T-helper 2 cell treated with Interferon-gamma antibody and Interleukin-4, amounts not matched to agents 100 ng/mL and 5 ng/mL, for 36 hours (primary cell): Measurements from ENCODE around the gene CES2. TPM values are rescaled to one million over a fixed set of nuclear protein-coding genes. Genes with fewer than 3 reads are reported as not detected.
"Not testable (repeated sequence)": the region's sequence is repeated elsewhere in the genome, so short reads cannot be mapped to it uniquely, and the experiment has no call there.

Experiments
- intact Hi-C: fragments of 100-400 bp; cut with micrococcal nuclease; formaldehyde crosslinking; loops from one replicate; pipeline ENCODE4 v1.15.1; 2023
- total RNA-seq: library from RNA; stranded (reverse); gene quantifications from 2 replicates; pipeline ENCODE4 v1.2.3, GENCODE V29; 2022

CES2 gene
- total RNA-seq, 1 donor from 2014 or later: 38.3 TPM

- intact Hi-C loops: not testable (repeated sequence)
Observed at GRCh38 chr16:66974156-66974931, 39.0 kb downstream of the CES2 start.

GRCh38 chr16:66974932-66975246, 39.6 kb downstream of the CES2 start:
- intact Hi-C loops: not testable (repeated sequence)

GRCh38 chr16:66975302-66975893, 40.1 kb downstream of the CES2 start:
- intact Hi-C loops: no loop called here

- intact Hi-C loops: loop anchor here (1.0 to 2.0 kb wide), 7 partner anchors 22 to 209 kb away; no protein-coding TSS in a partner anchor
Observed at GRCh38 chr16:66976746-66977145, 41.4 kb downstream of the CES2 start.

GRCh38 chr16:66977341-66978113, 42.2 kb downstream of the CES2 start:
- intact Hi-C loops: loop anchor here (1.0 to 2.0 kb wide), 7 partner anchors 23 to 208 kb away; no protein-coding TSS in a partner anchor

- intact Hi-C loops: no loop called here
Observed at GRCh38 chr16:66979011-66979717, 43.8 kb downstream of the CES2 start.

- intact Hi-C loops: no loop called here
Observed at GRCh38 chr16:66983033-66983432, 47.7 kb downstream of the CES2 start.

- intact Hi-C loops: loop anchor here (2.0 kb wide), 2 partner anchors 16 to 174 kb away; partner anchors contain the start of genes FBXL8 and TRADD
Observed at GRCh38 chr16:66984892-66985311, 49.6 kb downstream of the CES2 start.

GRCh38 chr16:66986559-66986958, 51.2 kb downstream of the CES2 start:
- intact Hi-C loops: no loop called here

- intact Hi-C loops: no loop called here
Observed at GRCh38 chr16:66988197-66988788, 53.0 kb downstream of the CES2 start, which contains the start of gene CES4A. TSS of gene CES4A (plus strand) at chr16:66988589. CDS start at chr16:66988773, 184 bp downstream.

GRCh38 chr16:66991545-66992077, 56.3 kb downstream of the CES2 start:
- intact Hi-C loops: no loop called here

GRCh38 chr16:66993558-66993957, 58.2 kb downstream of the CES2 start:
- intact Hi-C loops: not testable (repeated sequence)

Other genes with a start within 250 kb of the CES2 start
- 0.80 and 1.0 TPM in 2 replicates for gene CMTM4, start 238.8 kb upstream of the CES2 start, total RNA-seq
- gene DYNC1LI2, start 183.9 kb upstream of the CES2 start, total RNA-seq: 66.7 and 72.2 TPM in 2 replicates
- 0.11 and 0.25 TPM in 2 replicates for gene TERB1, start 133.9 kb upstream of the CES2 start, total RNA-seq
- 83.1 and 85.6 TPM in 2 replicates for gene NAE1, start 104.5 kb upstream of the CES2 start, total RNA-seq
- gene CA7, start 91.1 kb upstream of the CES2 start, total RNA-seq: 0.11 and 0.20 TPM in 2 replicates
- 20.1 and 25.0 TPM in 2 replicates for gene PDP2, start 55.0 kb upstream of the CES2 start, total RNA-seq
- not detected in 2 replicates for gene CDH16, start 16.6 kb upstream of the CES2 start, total RNA-seq
- 0.66 and 1.2 TPM in 2 replicates for gene RRAD, start 10.0 kb upstream of the CES2 start, total RNA-seq
- 110 and 113 TPM in 2 replicates for gene CIAO2B, start 1.1 kb upstream of the CES2 start, total RNA-seq
- gene CES3, start 25.8 kb downstream of the CES2 start, total RNA-seq: 7.9 and 10.9 TPM in 2 replicates
- gene CES4A, start 53.1 kb downstream of the CES2 start, total RNA-seq: 39.6 and 42.2 TPM in 2 replicates
- gene CBFB, start 93.6 kb downstream of the CES2 start, total RNA-seq: 235 and 240 TPM in 2 replicates
- gene PHAF1, start 174.4 kb downstream of the CES2 start, total RNA-seq: 18.7 and 19.3 TPM in 2 replicates
- 8.1 and 8.3 TPM in 2 replicates for gene B3GNT9, start 215.5 kb downstream of the CES2 start, total RNA-seq
- 48.6 and 52.9 TPM in 2 replicates for gene TRADD, start 224.4 kb downstream of the CES2 start, total RNA-seq
- gene FBXL8, start 224.4 kb downstream of the CES2 start, total RNA-seq: 32.7 and 34.4 TPM in 2 replicates
- gene HSF4, start 229.2 kb downstream of the CES2 start, total RNA-seq: 39.3 and 43.9 TPM in 2 replicates
- 19.4 and 20.2 TPM in 2 replicates for gene NOL3, start 235.0 kb downstream of the CES2 start, total RNA-seq
- 50.4 and 57.4 TPM in 2 replicates for gene MATCAP1, start 248.4 kb downstream of the CES2 start, total RNA-seq